CD8-positive, alpha-beta memory T cell (primary cell): ENCODE results near the gene ZNF90. TPM values are rescaled to one million over a fixed set of nuclear protein-coding genes. Genes with fewer than 3 reads are reported as not detected.
A peak's percentile ranks its signal among the peaks of the same experiment; 100 is the strongest.
"Not testable (repeated sequence)": the region's sequence is repeated elsewhere in the genome, so short reads cannot be mapped to it uniquely, and the experiment has no call there.

Source experiments
- CTCF ChIA-PET: fragments of 350-600 bp; sonication (Branson Sonifier 250); formaldehyde crosslinking; loops from one replicate; lab custom pipeline; 2021; ENCODE audit warnings: antibody characterized with exemption; lab: Charles Lee
- POLR2A ChIA-PET: fragments of 350-600 bp; sonication (Branson Sonifier 250); formaldehyde crosslinking; loops from one replicate; lab custom pipeline; 2021; ENCODE audit warnings: antibody characterized with exemption; lab: Charles Lee
- DNase-seq, 5 donors: peaks; one replicate each; pipeline versions ENCODE4 v3.0.0 to v3.0.0-alpha.2; 2020 to 2022; ENCODE audit warnings: mixed read lengths in 1 of 5
- H3K27ac ChIP-seq: one replicate; pipeline ENCODE4 v1.7.0; 2013; ENCODE audit warnings: low read depth, mild to moderate bottlenecking, low read length, moderate library complexity
- H3K27me3 ChIP-seq: 2 replicates; pipeline ENCODE4 v1.7.0; 2013; ENCODE audit warnings: low read length, mild to moderate bottlenecking; ENCODE audit not compliant: insufficient read depth, poor library complexity, severe bottlenecking
- H3K36me3 ChIP-seq: 2 replicates; pipeline ENCODE4 v1.7.0; 2013; ENCODE audit warnings: mild to moderate bottlenecking, low read length, moderate library complexity; ENCODE audit not compliant: insufficient read depth
- H3K4me1 ChIP-seq: 2 replicates; pipeline ENCODE4 v1.7.0; 2013; ENCODE audit warnings: mild to moderate bottlenecking, low read length, moderate library complexity; ENCODE audit not compliant: insufficient read depth
- H3K4me3 ChIP-seq: 2 replicates; pipeline ENCODE4 v1.7.0; 2013; ENCODE audit warnings: mild to moderate bottlenecking, low read length
- H3K9me3 ChIP-seq: 2 replicates; pipeline ENCODE4 v1.7.0; 2013; ENCODE audit warnings: mild to moderate bottlenecking, low read length
- H3K27ac Mint-ChIP-seq, 8 donors: one replicate each; pipeline ENCODE4 v1.8.0; 2020 to 2021; ENCODE audit warnings: mixed read lengths in 8 of 8, mild to moderate bottlenecking in 6 of 8, inconsistent platforms in 3 of 8, moderate library complexity in 3 of 8
- H3K27me3 Mint-ChIP-seq, 2 donors: one replicate each; pipeline ENCODE4 v1.8.0; 2020 to 2021; ENCODE audit warnings: mixed read lengths in 2 of 2, mild to moderate bottlenecking in 1 of 2, moderate library complexity in 1 of 2
- H3K36me3 Mint-ChIP-seq, 3 donors: one replicate each; pipeline ENCODE4 v1.8.0; 2020 to 2021; ENCODE audit warnings: mixed read lengths in 3 of 3, inconsistent platforms in 1 of 3, mild to moderate bottlenecking in 1 of 3
- H3K4me1 Mint-ChIP-seq, 3 donors: one replicate each; pipeline ENCODE4 v1.8.0; 2020 to 2021; ENCODE audit warnings: mixed read lengths in 3 of 3, inconsistent platforms in 1 of 3, mild to moderate bottlenecking in 1 of 3
- H3K4me3 Mint-ChIP-seq, 7 donors: one replicate each; pipeline ENCODE4 v1.8.0; 2020 to 2021; ENCODE audit warnings: mixed read lengths in 7 of 7, mild to moderate bottlenecking in 6 of 7, moderate library complexity in 4 of 7, inconsistent platforms in 2 of 7
- H3K9me3 Mint-ChIP-seq, 5 donors: one replicate each; pipeline ENCODE4 v1.8.0; 2020 to 2022; ENCODE audit warnings: mixed read lengths in 5 of 5, mild to moderate bottlenecking in 3 of 5, moderate library complexity in 2 of 5, inconsistent platforms in 1 of 5
- polyA plus RNA-seq: library from polyadenylated mRNA; unstranded; fragments of 300-500 nt; fragmentation: Illumina TruSeq; gene quantifications from one replicate; pipeline ENCODE4 v1.2.3, GENCODE V29; 2021
- total RNA-seq, 2 experiments: library from RNA; stranded (reverse); gene quantifications; one replicate each; pipeline ENCODE4 v1.2.3, GENCODE V29; 2021

The ZNF90 gene
- total and polyA plus RNA-seq, 3 experiments from 2014 or later: 1.8 to 12.8 (median 11.9) TPM

GRCh38 chr19:20078581-20079031 lies 806 bp downstream of the ZNF90 start:
- Histone ChIP-seq H3K27me3 (no peaks in the 10 kb centered on the region), H3K4me3 (peak overlapping the region; percentile 85), H3K4me1 (peaks cover 9% of the 10 kb centered on the region), H3K27ac (no peak overlapping the region), H3K36me3 (no peaks in the 10 kb centered on the region), H3K9me3 (no peaks in the 10 kb centered on the region)
- no peak for DNase-seq
- Mint-ChIP-seq H3K4me1 (peaks cover 19 to 25% (median 25%) of the 10 kb centered on the region in 3 donors), H3K27ac (peak overlapping the region in 5 of 8 donors; percentile 7 to 72 (median 43)), H3K36me3 (peaks cover 0 to 5% (median 4%) of the 10 kb centered on the region in 3 donors), H3K27me3 (peaks cover 0 to 2% of the 10 kb centered on the region in 2 donors), H3K9me3 (no peaks in the 10 kb centered on the region), H3K4me3 (peak overlapping the region; percentile 82 to 95 (median 91))
- ChIA-PET CTCF (interaction anchor here (1.2 kb wide), 1 partner anchor 91 kb away, joined by 3 read pairs; no protein-coding TSS in a partner anchor), POLR2A (interaction anchor here (0.6 to 2.9 kb wide), 4 partner anchors 27 to 698 kb away, joined by 3 to 12 read pairs (median 10); partner anchors contain the start of genes ZNF486 and ZNF682)

DNA sequence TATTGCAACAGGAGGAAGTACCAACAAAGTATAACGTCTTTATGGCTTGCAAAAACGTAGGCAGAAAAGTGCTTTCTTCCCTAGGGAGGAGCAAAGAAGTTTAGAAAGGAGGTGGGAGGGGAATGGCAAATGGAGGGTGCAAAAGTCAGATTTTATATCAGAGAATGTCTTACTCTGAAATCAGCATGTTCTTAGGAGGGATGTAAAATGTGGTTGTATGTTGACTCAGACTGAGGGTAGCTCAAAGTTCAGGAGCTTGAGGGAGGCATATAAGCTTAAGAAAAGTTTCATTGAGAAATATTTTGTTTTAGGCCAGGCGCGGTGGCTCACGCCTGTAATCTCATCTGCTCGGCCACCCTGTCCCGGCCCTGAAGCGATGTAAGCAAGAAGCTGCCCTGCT lies 1.7 kb downstream of the ZNF90 start:
- Mint-ChIP-seq H3K9me3 (no peaks in the 10 kb centered on the region), H3K27me3 (peaks cover 0 to 2% of the 10 kb centered on the region in 2 donors), H3K36me3 (peaks cover 0 to 5% (median 4%) of the 10 kb centered on the region in 3 donors), H3K4me1 (peaks cover 19 to 25% (median 25%) of the 10 kb centered on the region in 3 donors), H3K27ac (peak overlapping the region in 1 of 8 donors; percentile 40), H3K4me3 (peak overlapping the region; percentile 15 to 70 (median 44))
- no peaks in the 10 kb centered on the region for H3K36me3 ChIP-seq
- no peaks in the 10 kb centered on the region for H3K9me3 ChIP-seq
- no peaks in the 10 kb centered on the region for H3K27me3 ChIP-seq
- CTCF ChIA-PET: no interaction called here
- no peak overlapping the region for H3K4me3 ChIP-seq
- POLR2A ChIA-PET: interaction anchor here (0.9 to 2.9 kb wide), 2 partner anchors 40 to 159 kb away, joined by 10 to 12 read pairs; partner anchors contain the start of gene ZNF682
- no peak for DNase-seq
- H3K4me1 ChIP-seq: peaks cover 9% of the 10 kb centered on the region
- no peak overlapping the region for H3K27ac ChIP-seq

- Mint-ChIP-seq H3K27me3 (peaks cover 0 to 2% of the 10 kb centered on the region in 2 donors), H3K4me1 (peaks cover 19 to 25% (median 25%) of the 10 kb centered on the region in 3 donors), H3K9me3 (no peaks in the 10 kb centered on the region), H3K4me3 (peak overlapping the region in 4 of 7 donors; percentile 5 to 63 (median 34)), H3K27ac (peak overlapping the region in 2 of 8 donors; percentile 30 to 32), H3K36me3 (peaks cover 0 to 5% (median 4%) of the 10 kb centered on the region in 3 donors)
- Histone ChIP-seq H3K4me1 (peaks cover 9% of the 10 kb centered on the region), H3K27me3 (no peaks in the 10 kb centered on the region), H3K4me3 (no peak overlapping the region), H3K9me3 (no peaks in the 10 kb centered on the region), H3K36me3 (no peaks in the 10 kb centered on the region), H3K27ac (no peak overlapping the region)
- no peak for DNase-seq
- ChIA-PET CTCF (no interaction called here), POLR2A (no interaction called here)
These were observed 2.9 kb downstream of the ZNF90 start for GRCh38 chr19:20080656-20081055.

DNA sequence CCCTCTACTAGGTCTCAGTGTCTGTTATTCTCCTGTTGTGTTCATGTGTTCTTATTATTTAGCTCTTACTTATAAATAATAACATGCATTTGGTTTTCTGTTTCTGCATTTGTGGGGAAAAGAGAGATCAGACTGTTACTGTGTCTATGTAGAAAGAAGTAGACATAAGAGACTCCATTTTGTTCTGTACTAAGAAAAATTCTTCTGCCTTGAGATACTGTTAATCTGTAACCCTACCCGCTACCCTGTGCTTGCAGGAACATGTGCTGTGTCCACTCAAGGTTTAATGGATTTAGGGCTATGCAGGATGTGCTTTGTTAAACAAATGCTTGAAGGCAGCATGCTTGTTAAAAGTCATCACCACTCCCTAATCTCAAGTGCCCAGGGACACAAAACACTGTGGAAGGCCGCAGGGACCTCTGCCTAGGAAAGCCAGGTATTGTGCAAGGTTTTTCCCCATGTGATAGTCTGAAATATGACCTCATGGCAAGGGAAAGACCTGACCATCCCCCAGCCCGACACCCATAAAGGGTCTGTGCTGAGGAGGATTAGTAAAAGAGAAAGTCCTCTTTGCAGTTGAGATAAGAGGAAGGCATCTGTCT lies 4.5 kb downstream of the ZNF90 start:
- H3K27me3 Mint-ChIP-seq, H3K9me3 ChIP-seq, POLR2A ChIA-PET, H3K4me1 ChIP-seq, H3K4me3 ChIP-seq, H3K27me3 ChIP-seq, DNase-seq, H3K27ac ChIP-seq, H3K27ac Mint-ChIP-seq, H3K36me3 ChIP-seq, H3K4me3 Mint-ChIP-seq, H3K36me3 Mint-ChIP-seq, H3K9me3 Mint-ChIP-seq, CTCF ChIA-PET: not testable (repeated sequence)
- peaks cover 19 to 25% (median 25%) of the 10 kb centered on the region in 3 donors for H3K4me1 Mint-ChIP-seq

DNA sequence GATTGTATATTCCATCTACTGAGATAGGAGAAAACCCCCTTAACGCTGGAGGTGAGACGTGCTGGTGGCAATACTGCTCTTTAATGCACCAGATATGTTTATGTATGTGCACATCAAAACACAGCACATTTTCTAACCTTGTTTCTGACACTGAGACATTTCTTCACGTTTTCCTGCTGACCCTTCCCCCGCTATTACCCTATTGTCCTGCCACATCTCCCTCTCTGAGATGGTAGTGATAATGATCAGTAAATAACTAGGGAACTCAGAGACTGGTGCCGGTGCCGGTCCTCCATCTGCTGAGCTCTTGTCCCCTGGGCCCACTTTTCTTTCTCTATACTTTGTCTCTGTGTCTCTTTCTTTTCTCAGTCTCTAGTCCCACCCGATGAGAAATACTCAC lies 5.1 kb downstream of the ZNF90 start:
- H3K27me3 ChIP-seq, H3K9me3 Mint-ChIP-seq, DNase-seq, CTCF ChIA-PET, POLR2A ChIA-PET, H3K36me3 ChIP-seq, H3K4me1 ChIP-seq, H3K4me3 Mint-ChIP-seq, H3K9me3 ChIP-seq, H3K27ac Mint-ChIP-seq, H3K27ac ChIP-seq, H3K4me3 ChIP-seq, H3K36me3 Mint-ChIP-seq, H3K27me3 Mint-ChIP-seq: not testable (repeated sequence)
- peaks cover 15 to 20% (median 20%) of the 10 kb centered on the region in 3 donors for H3K4me1 Mint-ChIP-seq

GRCh38 chr19:20102097-20102496 lies 24.3 kb downstream of the ZNF90 start:
- CTCF ChIA-PET: no interaction called here
- POLR2A ChIA-PET: no interaction called here
- Mint-ChIP-seq H3K27me3 (peaks cover 0 to 1% of the 10 kb centered on the region in 2 donors), H3K9me3 (peaks cover 23 to 56% (median 40%) of the 10 kb centered on the region in 5 donors), H3K27ac (no peak overlapping the region), H3K36me3 (peaks cover 25 to 61% (median 52%) of the 10 kb centered on the region in 3 donors), H3K4me3 (no peak overlapping the region), H3K4me1 (no peaks in the 10 kb centered on the region)
- H3K27ac ChIP-seq: no peak overlapping the region
- no peaks in the 10 kb centered on the region for H3K36me3 ChIP-seq
- no peaks in the 10 kb centered on the region for H3K4me1 ChIP-seq
- H3K4me3 ChIP-seq: no peak overlapping the region
- no peaks in the 10 kb centered on the region for H3K27me3 ChIP-seq
- peaks cover 7% of the 10 kb centered on the region for H3K9me3 ChIP-seq
- DNase-seq: no peak

- CTCF ChIA-PET: no interaction called here
- Histone ChIP-seq H3K27me3 (no peaks in the 10 kb centered on the region), H3K27ac (no peak overlapping the region), H3K9me3 (peaks cover 7% of the 10 kb centered on the region), H3K36me3 (no peaks in the 10 kb centered on the region), H3K4me1 (no peaks in the 10 kb centered on the region), H3K4me3 (no peak overlapping the region)
- Mint-ChIP-seq H3K4me3 (no peak overlapping the region), H3K36me3 (peaks cover 24 to 61% (median 55%) of the 10 kb centered on the region in 3 donors), H3K4me1 (no peaks in the 10 kb centered on the region), H3K27me3 (peaks cover 0 to 1% of the 10 kb centered on the region in 2 donors), H3K9me3 (peaks cover 23 to 56% (median 37%) of the 10 kb centered on the region in 5 donors), H3K27ac (no peak overlapping the region)
- no peak for DNase-seq
- POLR2A ChIA-PET: no interaction called here
These were observed 25.4 kb downstream of the ZNF90 start for GRCh38 chr19:20103091-20103740.

DNA sequence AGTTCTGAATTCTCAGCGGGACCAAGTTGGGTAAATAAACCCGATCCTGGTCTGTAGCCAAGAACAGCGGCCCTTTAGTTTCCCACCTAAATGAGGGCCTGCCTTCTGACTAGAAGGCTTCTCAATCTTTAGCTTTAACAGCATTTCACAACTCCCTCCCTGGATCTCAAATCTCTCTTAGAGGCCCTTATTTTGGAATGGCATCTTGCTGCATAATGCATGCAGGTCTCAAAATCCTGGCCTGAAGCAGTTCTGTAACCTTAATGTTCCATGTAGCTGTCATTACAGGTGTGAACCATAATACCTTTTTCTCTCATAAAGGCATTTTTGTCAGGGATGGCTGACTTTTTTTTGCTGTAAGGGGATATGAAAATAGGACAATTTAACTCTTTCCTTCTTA lies 29.5 kb downstream of the ZNF90 start:
- no peaks in the 10 kb centered on the region for H3K4me1 ChIP-seq
- H3K9me3 ChIP-seq: peaks cover 3% of the 10 kb centered on the region
- peaks cover 0 to 1% of the 10 kb centered on the region in 2 donors for H3K27me3 Mint-ChIP-seq
- CTCF ChIA-PET: no interaction called here
- H3K27ac ChIP-seq: no peak overlapping the region
- no peaks in the 10 kb centered on the region for H3K27me3 ChIP-seq
- no peak overlapping the region for H3K4me3 ChIP-seq
- peaks cover 15 to 50% (median 36%) of the 10 kb centered on the region in 5 donors for H3K9me3 Mint-ChIP-seq
- no peaks in the 10 kb centered on the region for H3K36me3 ChIP-seq
- H3K27ac Mint-ChIP-seq: no peak overlapping the region
- H3K4me3 Mint-ChIP-seq: no peak overlapping the region
- H3K36me3 Mint-ChIP-seq: peaks cover 12 to 54% (median 45%) of the 10 kb centered on the region in 3 donors
- no peaks in the 10 kb centered on the region for H3K4me1 Mint-ChIP-seq
- POLR2A ChIA-PET: no interaction called here
- DNase-seq: no peak
